Tibial artery (tissue), 4 donors: ENCODE results near the gene SOWAHA.
"Not testable (repeated sequence)": the region's sequence is repeated elsewhere in the genome, so short reads cannot be mapped to it uniquely, and the experiment has no call there.

Source experiments
- DNase-seq, 2 donors: peaks; one replicate each; pipeline ENCODE4 v3.0.0-alpha.2; 2019
- H3K27ac ChIP-seq, 2 donors: fragments of 200-600 bp; sonication (generic) in 1 of 2; 1 replicate in 1 of 2; 2 replicates in 1 of 2; pipeline ENCODE4 v1.5.1; 2018 to 2019; ENCODE audit warnings: mild to moderate bottlenecking in 1 of 2
- H3K27me3 ChIP-seq, 2 donors: fragments of 200-600 bp; sonication (generic) in 1 of 2; one replicate each; pipeline versions ENCODE4 v1.5.1 to v1.6.0; 2016 to 2019
- H3K36me3 ChIP-seq, 3 donors: fragments of 200-600 bp; sonication (generic) in 2 of 3; one replicate each; pipeline ENCODE4 v1.5.1; 2016 to 2019; ENCODE audit warnings: mild to moderate bottlenecking in 2 of 3
- H3K4me1 ChIP-seq, 4 donors: fragments of 200-600 bp; sonication (generic) in 2 of 4; 1 replicate in 3 of 4; 2 replicates in 1 of 4; pipeline ENCODE4 v1.5.1; 2016 to 2019
- H3K4me3 ChIP-seq, 2 donors: fragments of 200-600 bp; sonication (generic) in 1 of 2; 1 replicate in 1 of 2; 2 replicates in 1 of 2; pipeline ENCODE4 v1.5.1; 2018 to 2019; ENCODE audit warnings: mild to moderate bottlenecking in 2 of 2
- H3K9me3 ChIP-seq, 3 donors: fragments of 200-600 bp; sonication (generic) in 1 of 3; one replicate each; pipeline ENCODE4 v1.5.1; 2016 to 2019
- intact Hi-C: fragments of 100-400 bp; cut with DNase I; formaldehyde crosslinking; loops from one replicate; pipeline ENCODE4 v1.15.0; 2023; ENCODE audit warnings: low total_unique reads
- TF ChIP-seq, protein P1 (sequence below), 2 experiments: fragments of 200-600 bp in 1 of 2; fragments of 450-650 bp in 1 of 2; IDR thresholded peaks; one replicate each; pipeline ENCODE4 v1.5.1; 2017 to 2019; ENCODE audit warnings: antibody characterized with exemption in 2 of 2, mild to moderate bottlenecking in 1 of 2, moderate library complexity in 1 of 2

Gene SOWAHA

DNA sequence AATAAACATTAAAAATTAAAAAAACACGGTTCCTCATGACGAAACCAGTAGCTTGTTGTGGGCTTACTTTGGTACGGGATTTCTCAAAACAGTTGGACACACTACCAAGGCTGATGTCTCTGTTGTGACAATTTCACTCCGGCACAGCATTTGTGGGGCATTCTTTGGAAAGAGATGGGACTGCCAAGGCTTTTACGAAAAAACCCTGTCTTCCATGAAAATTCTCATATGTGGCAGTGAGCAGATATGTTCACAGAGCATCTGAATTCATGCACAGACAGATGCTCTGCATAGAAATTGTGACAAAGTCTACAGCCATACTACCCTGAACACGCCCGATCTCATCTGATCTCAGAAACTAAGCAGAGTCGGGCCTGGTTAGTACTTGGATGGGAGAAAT lies 35.2 kb downstream of the SOWAHA start:
- Histone ChIP-seq H3K27me3 (no peaks in the 10 kb centered on the region), H3K36me3 (no peaks in the 10 kb centered on the region), H3K4me1 (no peaks in the 10 kb centered on the region), H3K4me3 (no peak overlapping the region), H3K27ac (no peak overlapping the region), H3K9me3 (no peaks in the 10 kb centered on the region)
- intact Hi-C loops: no loop called here
- no peak for DNase-seq
- TF ChIP-seq, protein P1, sequence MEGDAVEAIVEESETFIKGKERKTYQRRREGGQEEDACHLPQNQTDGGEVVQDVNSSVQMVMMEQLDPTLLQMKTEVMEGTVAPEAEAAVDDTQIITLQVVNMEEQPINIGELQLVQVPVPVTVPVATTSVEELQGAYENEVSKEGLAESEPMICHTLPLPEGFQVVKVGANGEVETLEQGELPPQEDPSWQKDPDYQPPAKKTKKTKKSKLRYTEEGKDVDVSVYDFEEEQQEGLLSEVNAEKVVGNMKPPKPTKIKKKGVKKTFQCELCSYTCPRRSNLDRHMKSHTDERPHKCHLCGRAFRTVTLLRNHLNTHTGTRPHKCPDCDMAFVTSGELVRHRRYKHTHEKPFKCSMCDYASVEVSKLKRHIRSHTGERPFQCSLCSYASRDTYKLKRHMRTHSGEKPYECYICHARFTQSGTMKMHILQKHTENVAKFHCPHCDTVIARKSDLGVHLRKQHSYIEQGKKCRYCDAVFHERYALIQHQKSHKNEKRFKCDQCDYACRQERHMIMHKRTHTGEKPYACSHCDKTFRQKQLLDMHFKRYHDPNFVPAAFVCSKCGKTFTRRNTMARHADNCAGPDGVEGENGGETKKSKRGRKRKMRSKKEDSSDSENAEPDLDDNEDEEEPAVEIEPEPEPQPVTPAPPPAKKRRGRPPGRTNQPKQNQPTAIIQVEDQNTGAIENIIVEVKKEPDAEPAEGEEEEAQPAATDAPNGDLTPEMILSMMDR (IDR thresholded peaks at IDR 0.05): no peak

DNA sequence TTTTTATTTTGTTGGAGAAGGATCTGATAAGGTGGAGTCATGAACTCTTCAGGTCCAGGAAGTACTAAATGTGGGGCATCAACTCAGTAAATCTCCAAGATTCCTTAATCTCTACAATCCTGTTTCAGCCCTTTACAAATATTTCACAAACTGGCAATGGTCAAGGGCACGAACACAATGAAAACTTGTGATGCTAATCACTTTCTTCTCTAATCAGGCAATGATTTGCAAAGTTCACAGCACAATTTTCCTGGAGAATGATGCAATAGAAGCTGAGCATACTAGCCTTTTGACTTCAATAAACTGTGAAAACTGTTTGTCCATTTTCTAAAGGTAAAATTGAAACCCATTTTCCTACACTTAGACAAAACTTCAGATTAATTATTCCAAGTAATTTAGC lies 36.2 kb downstream of the SOWAHA start:
- no peak overlapping the region for H3K4me3 ChIP-seq
- H3K27ac ChIP-seq: no peak overlapping the region
- no peaks in the 10 kb centered on the region for H3K9me3 ChIP-seq
- intact Hi-C loops: no loop called here
- H3K27me3 ChIP-seq: no peaks in the 10 kb centered on the region
- H3K4me1 ChIP-seq: no peaks in the 10 kb centered on the region
- TF ChIP-seq, protein P1 (IDR thresholded peaks at IDR 0.05): no peak
- H3K36me3 ChIP-seq: no peaks in the 10 kb centered on the region
- DNase-seq: no peak

DNA sequence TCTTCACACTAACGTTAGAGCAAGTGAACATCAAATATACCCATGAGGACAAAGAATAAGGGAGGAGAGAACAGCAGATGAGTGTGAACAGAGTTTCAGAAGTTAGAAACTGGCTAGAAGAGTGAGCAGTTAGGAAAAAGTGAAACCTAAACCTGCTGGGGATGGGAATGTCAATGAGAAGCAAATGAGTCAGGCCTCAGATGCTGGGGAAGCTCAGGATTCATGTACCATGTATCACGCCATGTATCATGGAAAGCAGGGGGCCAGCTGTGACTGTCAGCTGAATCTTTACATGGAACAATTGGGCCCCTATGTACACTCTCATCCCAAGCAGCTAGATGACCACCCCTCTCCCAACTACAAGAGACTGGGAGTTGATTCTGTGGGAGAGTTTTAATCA lies 37.0 kb downstream of the SOWAHA start:
- DNase-seq: no peak
- Histone ChIP-seq H3K27me3 (no peaks in the 10 kb centered on the region), H3K9me3 (no peaks in the 10 kb centered on the region), H3K4me3 (no peak overlapping the region), H3K27ac (no peak overlapping the region), H3K4me1 (no peaks in the 10 kb centered on the region), H3K36me3 (no peaks in the 10 kb centered on the region)
- intact Hi-C loops: no loop called here
- TF ChIP-seq, protein P1 (IDR thresholded peaks at IDR 0.05): no peak

DNA sequence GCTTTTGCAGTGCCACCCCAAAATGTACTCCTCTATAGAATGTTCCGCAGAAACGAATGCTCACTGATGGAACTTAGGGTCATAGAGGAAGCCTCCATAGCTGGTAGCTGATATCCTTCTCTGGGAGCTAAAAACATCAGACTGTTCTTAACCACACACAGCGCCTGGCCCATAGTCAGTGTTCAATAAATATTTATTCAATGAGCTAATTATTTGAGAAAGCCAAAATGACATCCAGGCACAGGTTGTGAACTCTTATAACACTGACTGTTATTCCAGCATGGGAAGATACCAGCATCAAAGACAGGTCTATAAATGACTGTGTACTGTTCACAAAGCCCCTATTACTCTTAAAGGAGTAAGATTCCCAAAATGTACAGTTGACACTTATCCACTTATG lies 40.2 kb downstream of the SOWAHA start:
- H3K36me3 ChIP-seq: no peaks in the 10 kb centered on the region
- H3K4me1 ChIP-seq: no peaks in the 10 kb centered on the region
- H3K27ac ChIP-seq: no peak overlapping the region
- H3K9me3 ChIP-seq: no peaks in the 10 kb centered on the region
- no peaks in the 10 kb centered on the region for H3K27me3 ChIP-seq
- H3K4me3 ChIP-seq: no peak overlapping the region
- DNase-seq: no peak
- intact Hi-C loops: no loop called here
- TF ChIP-seq, protein P1 (IDR thresholded peaks at IDR 0.05): no peak

DNA sequence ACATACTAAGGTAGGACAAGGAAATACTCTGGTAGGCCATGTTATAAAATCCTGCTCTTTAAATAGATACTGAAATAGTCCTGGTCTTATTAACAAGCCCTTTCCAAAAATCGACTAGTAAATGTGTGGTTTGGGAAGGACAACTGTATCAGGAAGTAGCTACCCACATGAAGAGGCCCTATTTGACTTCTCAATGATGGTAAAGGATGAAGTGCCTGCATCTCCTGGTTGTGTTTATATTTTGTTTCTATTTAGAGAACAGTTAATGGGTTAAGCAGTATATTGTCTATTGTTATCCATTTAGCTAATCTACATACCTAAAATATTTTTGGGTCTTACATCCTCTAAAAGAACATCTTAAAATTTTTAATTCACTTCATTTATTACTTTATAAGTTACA lies 40.7 kb downstream of the SOWAHA start:
- intact Hi-C loops: no loop called here
- TF ChIP-seq, protein P1 (IDR thresholded peaks at IDR 0.05): no peak
- H3K4me3 ChIP-seq: no peak overlapping the region
- H3K36me3 ChIP-seq: no peaks in the 10 kb centered on the region
- H3K9me3 ChIP-seq: no peaks in the 10 kb centered on the region
- H3K27ac ChIP-seq: no peak overlapping the region
- no peak for DNase-seq
- no peaks in the 10 kb centered on the region for H3K27me3 ChIP-seq
- no peaks in the 10 kb centered on the region for H3K4me1 ChIP-seq

DNA sequence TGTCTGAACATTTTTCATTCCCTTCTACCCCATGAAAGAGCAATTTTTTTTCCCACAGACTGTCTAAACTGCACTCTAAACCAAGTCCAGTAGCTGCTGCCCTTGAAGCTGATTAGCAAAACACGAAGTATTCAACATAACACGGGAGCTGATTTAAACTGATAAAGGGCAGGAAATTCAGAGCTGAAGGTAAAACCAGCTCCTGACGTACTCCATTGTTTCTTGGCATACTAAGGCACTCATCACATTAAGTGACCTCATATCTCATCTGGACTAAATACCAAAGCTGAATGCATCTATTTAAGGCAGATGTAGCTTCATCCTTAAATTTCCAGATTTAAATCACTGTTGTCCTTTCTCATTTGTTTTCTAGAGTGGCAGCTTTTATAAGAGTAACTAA lies 41.2 kb downstream of the SOWAHA start:
- TF ChIP-seq, protein P1 (IDR thresholded peaks at IDR 0.05): no peak
- Histone ChIP-seq H3K9me3 (no peaks in the 10 kb centered on the region), H3K27me3 (no peaks in the 10 kb centered on the region), H3K27ac (no peak overlapping the region), H3K4me3 (no peak overlapping the region), H3K4me1 (no peaks in the 10 kb centered on the region), H3K36me3 (no peaks in the 10 kb centered on the region)
- DNase-seq: no peak
- intact Hi-C loops: no loop called here

DNA sequence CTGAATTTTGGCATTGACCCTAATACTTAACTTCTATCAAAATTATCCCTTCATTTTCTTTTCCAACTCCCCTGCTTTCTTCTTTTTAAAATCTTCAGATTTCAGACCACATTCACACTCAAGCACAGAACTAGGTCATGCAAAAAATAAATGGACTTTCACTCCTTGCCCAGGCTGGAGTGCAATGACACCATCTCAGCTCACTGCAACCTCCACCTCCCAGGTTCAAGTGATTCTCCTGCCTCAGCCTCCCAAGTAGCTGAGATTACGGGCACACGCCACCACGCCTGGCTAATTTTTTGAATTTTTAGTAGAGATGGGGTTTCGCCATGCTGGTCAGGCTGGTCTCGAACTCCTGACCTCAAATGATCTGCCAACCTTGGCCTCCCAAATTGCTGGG lies 41.9 kb downstream of the SOWAHA start:
- H3K4me3 ChIP-seq, H3K36me3 ChIP-seq, H3K27ac ChIP-seq, H3K9me3 ChIP-seq, H3K4me1 ChIP-seq, H3K27me3 ChIP-seq, DNase-seq, intact Hi-C loops: not testable (repeated sequence)
